K562 (cell line): ENCODE data around the gene CLIC1. TPM values are rescaled to one million over a fixed set of nuclear protein-coding genes. Genes with fewer than 3 reads are reported as not detected.
A peak's percentile ranks its signal among the peaks of the same experiment; 100 is the strongest.

ENCODE experiments used
- ARID2 ChIP-seq: fragments of 450-650 bp; IDR thresholded peaks from 2 replicates; pipeline ENCODE4 v1.6.1; 2017; ENCODE audit warnings: antibody characterized with exemption, mild to moderate bottlenecking
- COPS2 ChIP-seq: fragments of 450-650 bp; conservative IDR thresholded peaks from 2 replicates; pipeline ENCODE4 v1.6.1; 2016; ENCODE audit warnings: mild to moderate bottlenecking, moderate library complexity
- DNMT1 ChIP-seq: fragments of 450-650 bp; IDR thresholded peaks from 2 replicates; pipeline ENCODE4 v1.6.1; 2016; ENCODE audit warnings: antibody characterized with exemption, mild to moderate bottlenecking
- E2F5 ChIP-seq: sonication (generic); formaldehyde crosslinking; IDR thresholded peaks from 2 replicates; pipeline ENCODE4 v1.8.0; 2022; ENCODE audit warnings: mild to moderate bottlenecking, missing genetic modification reagents
- KLF1 ChIP-seq: fragments of 450-650 bp; IDR thresholded peaks from 2 replicates; pipeline ENCODE4 v1.6.1; 2016; ENCODE audit warnings: missing genetic modification characterization, missing compliant biosample characterization
- MAFF ChIP-seq: IDR thresholded peaks from 2 replicates; pipeline ENCODE4 v1.6.1; 2012; ENCODE audit warnings: low read length, improper control_type of control experiment
- MEF2D ChIP-seq: conservative IDR thresholded peaks from 2 replicates; pipeline ENCODE4 v1.6.1; 2016; ENCODE audit warnings: low read depth, missing genetic modification characterization, missing compliant biosample characterization
- NCOA4 ChIP-seq: fragments of 450-650 bp; IDR thresholded peaks from 2 replicates; pipeline ENCODE4 v1.6.1; 2018; ENCODE audit warnings: mild to moderate bottlenecking; ENCODE audit not compliant: partially characterized antibody
- POLR3A ChIP-seq: IDR thresholded peaks from 2 replicates; pipeline ENCODE4 v1.6.1; 2011; ENCODE audit warnings: borderline replicate concordance, mild to moderate bottlenecking, moderate library complexity; ENCODE audit not compliant: insufficient read length, insufficient read depth; ENCODE audit errors: extremely low read depth
- SETDB1 ChIP-seq: IDR thresholded peaks from one replicate; pipeline ENCODE4 v1.6.1; 2012; ENCODE audit warnings: low read length, control low read depth, inconsistent platforms
- TBP ChIP-seq: optimal IDR thresholded peaks from 2 replicates; pipeline ENCODE3; 2011; ENCODE audit warnings: low read depth, low read length, improper control_type of control experiment
- ZBTB34 ChIP-seq: fragments of 250-450 bp; sonication (Bioruptor Pico); IDR thresholded peaks from 2 replicates; pipeline ENCODE4 v1.8.0; 2021; ENCODE audit warnings: mild to moderate bottlenecking, moderate library complexity
- ZNF146 ChIP-seq: IDR thresholded peaks from one replicate; pipeline ENCODE4 v1.6.1; 2018; ENCODE audit warnings: missing compliant biosample characterization; ENCODE audit not compliant: unreplicated experiment
- ZNF239 ChIP-seq: fragments of 250-450 bp; sonication (Bioruptor Pico); IDR thresholded peaks from 2 replicates; pipeline ENCODE4 v1.4.0; 2020; ENCODE audit warnings: mild to moderate bottlenecking
- ZNF444 ChIP-seq: fragments of 250-450 bp; sonication (Bioruptor Pico); IDR thresholded peaks from 2 replicates; pipeline ENCODE4 v1.4.0; 2020; ENCODE audit warnings: mild to moderate bottlenecking, moderate library complexity
- ZNF707 ChIP-seq: fragments of 250-450 bp; sonication (Bioruptor Pico); conservative IDR thresholded peaks from 2 replicates; pipeline ENCODE4 v1.8.0; 2022; ENCODE audit warnings: inconsistent platforms, mild to moderate bottlenecking, moderate library complexity
- ZSCAN29 ChIP-seq: fragments of 450-650 bp; IDR thresholded peaks from 2 replicates; pipeline ENCODE4 v1.6.1; 2017
- polyA plus RNA-seq, 8 experiments: library from polyadenylated mRNA; depleted of rRNA in 4 of 8; stranded (reverse) in 5 of 8; unstranded in 3 of 8; fragments of >200 nt; fragmentation: Nextera tagmentation in 2 of 8; fragmentation: Illumina TruSeq in 1 of 8; extraction: Ambion mirVana in 2 of 8; extraction: Trizol in 1 of 8; gene quantifications; 2 replicates each; pipeline versions ENCODE4 v1.2.1 to v1.2.3, GENCODE V29; 2011 to 2014; ENCODE audit warnings: inconsistent platforms in 1 of 8, missing spikeins in 1 of 8
- total RNA-seq, 7 experiments: library from RNA; depleted of rRNA in 6 of 7; stranded (reverse); fragments of >200 nt in 6 of 7; fragmentation: Illumina TruSeq in 2 of 7; extraction: Trizol in 2 of 7; gene quantifications; 2 replicates each; pipeline versions ENCODE4 v1.2.1 to v1.2.3, GENCODE V29; 2011 to 2021; ENCODE audit warnings: low replicate concordance in 1 of 7
- TF ChIP-seq, protein P1 (sequence below): sonication (generic); formaldehyde crosslinking; IDR thresholded peaks from 2 replicates; pipeline ENCODE4 v1.8.0; 2022; ENCODE audit warnings: mild to moderate bottlenecking, missing genetic modification reagents
- TF ChIP-seq, protein P2 (sequence below): conservative IDR thresholded peaks from 2 replicates; pipeline ENCODE4 v1.6.1; 2011; ENCODE audit warnings: low read depth, mild to moderate bottlenecking, low read length; ENCODE audit not compliant: control insufficient read depth
- TF ChIP-seq, protein P3 (sequence below): sonication (generic); formaldehyde crosslinking; IDR thresholded peaks from 2 replicates; pipeline ENCODE4 v1.8.1; 2022; ENCODE audit warnings: missing genetic modification reagents

The CLIC1 gene
- total and polyA plus RNA-seq, 9 of the 15 experiments (the other 6 are each of a cell fraction or from before 2014, with no cell fraction given), result 1,267 to 2,419 (median 1,808) TPM

GRCh38 chr6:31690231-31691077 lies 45.9 kb downstream of the CLIC1 start (continued):
- TF ChIP-seq ZBTB34 (CRISPR knock-in tag), result no peak
- TF ChIP-seq MAFF, result peak; percentile 77; the same call in 1 of the 2 replicates
- TF ChIP-seq, protein P1, sequence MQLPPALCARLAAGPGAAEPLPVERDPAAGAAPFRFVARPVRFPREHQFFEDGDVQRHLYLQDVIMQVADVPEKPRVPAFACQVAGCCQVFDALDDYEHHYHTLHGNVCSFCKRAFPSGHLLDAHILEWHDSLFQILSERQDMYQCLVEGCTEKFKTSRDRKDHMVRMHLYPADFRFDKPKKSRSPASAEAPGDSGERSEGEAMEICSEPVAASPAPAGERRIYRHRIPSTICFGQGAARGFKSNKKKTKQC (CRISPR knock-in tag), result no peak
- no peak for TF ChIP-seq ZNF146 (CRISPR knock-in tag)
- TF ChIP-seq TBP, result peak; percentile 10
- TF ChIP-seq COPS2, result no peak
- peak; percentile 56; the same call in 1 of the 2 replicates for TF ChIP-seq MEF2D (tag)
- TF ChIP-seq ZNF707, result no peak
- TF ChIP-seq, protein P2, sequence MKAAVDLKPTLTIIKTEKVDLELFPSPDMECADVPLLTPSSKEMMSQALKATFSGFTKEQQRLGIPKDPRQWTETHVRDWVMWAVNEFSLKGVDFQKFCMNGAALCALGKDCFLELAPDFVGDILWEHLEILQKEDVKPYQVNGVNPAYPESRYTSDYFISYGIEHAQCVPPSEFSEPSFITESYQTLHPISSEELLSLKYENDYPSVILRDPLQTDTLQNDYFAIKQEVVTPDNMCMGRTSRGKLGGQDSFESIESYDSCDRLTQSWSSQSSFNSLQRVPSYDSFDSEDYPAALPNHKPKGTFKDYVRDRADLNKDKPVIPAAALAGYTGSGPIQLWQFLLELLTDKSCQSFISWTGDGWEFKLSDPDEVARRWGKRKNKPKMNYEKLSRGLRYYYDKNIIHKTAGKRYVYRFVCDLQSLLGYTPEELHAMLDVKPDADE, result no peak
- TF ChIP-seq SETDB1, result no peak
- no peak for TF ChIP-seq ZNF444 (CRISPR knock-in tag)
- TF ChIP-seq E2F5 (CRISPR knock-in tag), result no peak; the same call in 1 of the 2 replicates
- TF ChIP-seq NCOA4, result peak; percentile 25
- peak; percentile 78; the same call in 1 of the 2 replicates for TF ChIP-seq KLF1 (tag)
- TF ChIP-seq ZNF239 (CRISPR knock-in tag), result no peak
- no peak for TF ChIP-seq ARID2
- TF ChIP-seq, protein P3, sequence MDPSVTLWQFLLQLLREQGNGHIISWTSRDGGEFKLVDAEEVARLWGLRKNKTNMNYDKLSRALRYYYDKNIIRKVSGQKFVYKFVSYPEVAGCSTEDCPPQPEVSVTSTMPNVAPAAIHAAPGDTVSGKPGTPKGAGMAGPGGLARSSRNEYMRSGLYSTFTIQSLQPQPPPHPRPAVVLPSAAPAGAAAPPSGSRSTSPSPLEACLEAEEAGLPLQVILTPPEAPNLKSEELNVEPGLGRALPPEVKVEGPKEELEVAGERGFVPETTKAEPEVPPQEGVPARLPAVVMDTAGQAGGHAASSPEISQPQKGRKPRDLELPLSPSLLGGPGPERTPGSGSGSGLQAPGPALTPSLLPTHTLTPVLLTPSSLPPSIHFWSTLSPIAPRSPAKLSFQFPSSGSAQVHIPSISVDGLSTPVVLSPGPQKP (CRISPR knock-in tag), result no peak
- no peak for TF ChIP-seq POLR3A
- peak; percentile 14 for TF ChIP-seq DNMT1
- no peak for TF ChIP-seq ZSCAN29
